Activated CD4-positive, alpha-beta memory T cell treated with anti-CD3 and anti-CD28 coated beads for 36 hours (primary cell): ENCODE measurements around the gene CFAP57. TPM values are rescaled to one million over a fixed set of nuclear protein-coding genes. Genes with fewer than 3 reads are reported as not detected.

Experiments
- CTCF ChIA-PET: fragments of 350-600 bp; sonication (Branson Sonifier 250); formaldehyde crosslinking; loops from one replicate; lab custom pipeline; 2021; ENCODE audit warnings: antibody characterized with exemption, inconsistent platforms; lab: Charles Lee
- POLR2A ChIA-PET: fragments of 350-600 bp; sonication (Branson Sonifier 250); formaldehyde crosslinking; loops from one replicate; lab custom pipeline; 2021; ENCODE audit warnings: antibody characterized with exemption; lab: Charles Lee
- DNase-seq: peaks from one replicate; pipeline ENCODE4 v3.0.0-alpha.2; 2020
- H3K27ac Mint-ChIP-seq: one replicate; pipeline ENCODE4 v1.8.0; 2021; ENCODE audit warnings: mixed read lengths
- H3K27me3 Mint-ChIP-seq: one replicate; pipeline ENCODE4 v1.8.0; 2021; ENCODE audit warnings: mixed read lengths
- H3K36me3 Mint-ChIP-seq: one replicate; pipeline ENCODE4 v1.8.0; 2021; ENCODE audit warnings: mixed read lengths
- H3K4me1 Mint-ChIP-seq: one replicate; pipeline ENCODE4 v1.8.0; 2021; ENCODE audit warnings: low read depth, mixed read lengths
- H3K4me3 Mint-ChIP-seq: one replicate; pipeline ENCODE4 v1.8.0; 2021; ENCODE audit warnings: mild to moderate bottlenecking, mixed read lengths
- H3K9me3 Mint-ChIP-seq: one replicate; pipeline ENCODE4 v1.8.0; 2021; ENCODE audit warnings: mixed read lengths
- intact Hi-C: fragments of 100-400 bp; cut with micrococcal nuclease; formaldehyde crosslinking; loops from one replicate; pipeline ENCODE4 v1.15.1; 2023
- total RNA-seq, 2 experiments: library from RNA; stranded (reverse); gene quantifications; one replicate each; pipeline ENCODE4 v1.2.3, GENCODE V29; 2021

The CFAP57 gene
- total RNA-seq, 2 experiments from 2014 or later, result 0.43 TPM; not detected in 1

GRCh38 chr1:43247256-43247921 lies 75.3 kb downstream of the CFAP57 start:
- CTCF ChIA-PET, result no interaction called here
- H3K36me3 Mint-ChIP-seq, result no peaks in the 10 kb centered on the region
- no peak for DNase-seq
- intact Hi-C loops, result no loop called here
- H3K9me3 Mint-ChIP-seq, result peaks cover 4% of the 10 kb centered on the region
- POLR2A ChIA-PET, result no interaction called here
- H3K4me1 Mint-ChIP-seq, result no peaks in the 10 kb centered on the region
- no peak overlapping the region for H3K4me3 Mint-ChIP-seq
- no peak overlapping the region for H3K27ac Mint-ChIP-seq
- peaks cover 8% of the 10 kb centered on the region for H3K27me3 Mint-ChIP-seq

GRCh38 chr1:43250351-43250761 lies 78.2 kb downstream of the CFAP57 start:
- intact Hi-C loops, result no loop called here
- DNase-seq, result no peak
- Mint-ChIP-seq H3K27ac (no peak overlapping the region), H3K36me3 (no peaks in the 10 kb centered on the region), H3K9me3 (peaks cover 4% of the 10 kb centered on the region), H3K4me3 (no peak overlapping the region), H3K4me1 (no peaks in the 10 kb centered on the region), H3K27me3 (peaks cover 8% of the 10 kb centered on the region)
- ChIA-PET POLR2A (no interaction called here), CTCF (interaction anchor here (0.7 kb wide), 1 partner anchor 164 kb away, joined by 3 read pairs; no protein-coding TSS in a partner anchor)

- POLR2A ChIA-PET, result no interaction called here
- CTCF ChIA-PET, result no interaction called here
- no peak overlapping the region for H3K27ac Mint-ChIP-seq
- intact Hi-C loops, result no loop called here
- no peaks in the 10 kb centered on the region for H3K36me3 Mint-ChIP-seq
- H3K9me3 Mint-ChIP-seq, result peaks cover 4% of the 10 kb centered on the region
- DNase-seq, result no peak
- peaks cover 9% of the 10 kb centered on the region for H3K27me3 Mint-ChIP-seq
- H3K4me3 Mint-ChIP-seq, result no peak overlapping the region
- H3K4me1 Mint-ChIP-seq, result no peaks in the 10 kb centered on the region
Measured at GRCh38 chr1:43251024-43251423, 78.9 kb downstream of the CFAP57 start.

GRCh38 chr1:43252225-43252624 lies 80.1 kb downstream of the CFAP57 start:
- DNase-seq, result no peak
- no peak overlapping the region for H3K27ac Mint-ChIP-seq
- peaks cover under 1% of the 10 kb centered on the region for H3K9me3 Mint-ChIP-seq
- H3K4me3 Mint-ChIP-seq, result no peak overlapping the region
- ChIA-PET CTCF (no interaction called here), POLR2A (no interaction called here)
- intact Hi-C loops, result no loop called here
- H3K27me3 Mint-ChIP-seq, result peaks cover 12% of the 10 kb centered on the region
- H3K4me1 Mint-ChIP-seq, result no peaks in the 10 kb centered on the region
- no peaks in the 10 kb centered on the region for H3K36me3 Mint-ChIP-seq

- intact Hi-C loops, result no loop called here
- ChIA-PET POLR2A (no interaction called here), CTCF (no interaction called here)
- H3K27ac Mint-ChIP-seq, result no peak overlapping the region
- H3K4me1 Mint-ChIP-seq, result no peaks in the 10 kb centered on the region
- H3K36me3 Mint-ChIP-seq, result no peaks in the 10 kb centered on the region
- H3K27me3 Mint-ChIP-seq, result peaks cover 10% of the 10 kb centered on the region
- H3K4me3 Mint-ChIP-seq, result no peak overlapping the region
- no peaks in the 10 kb centered on the region for H3K9me3 Mint-ChIP-seq
- DNase-seq, result no peak
Measured at GRCh38 chr1:43253173-43253572, 81.0 kb downstream of the CFAP57 start.

- DNase-seq, result no peak
- no peaks in the 10 kb centered on the region for H3K9me3 Mint-ChIP-seq
- POLR2A ChIA-PET, result no interaction called here
- CTCF ChIA-PET, result no interaction called here
- H3K27ac Mint-ChIP-seq, result no peak overlapping the region
- intact Hi-C loops, result no loop called here
- H3K4me3 Mint-ChIP-seq, result no peak overlapping the region
- no peaks in the 10 kb centered on the region for H3K36me3 Mint-ChIP-seq
- H3K4me1 Mint-ChIP-seq, result no peaks in the 10 kb centered on the region
- H3K27me3 Mint-ChIP-seq, result peaks cover 10% of the 10 kb centered on the region
Measured at GRCh38 chr1:43253876-43254275, 81.7 kb downstream of the CFAP57 start.

GRCh38 chr1:43255438-43256210 lies 83.5 kb downstream of the CFAP57 start:
- no peak overlapping the region for H3K4me3 Mint-ChIP-seq
- ChIA-PET POLR2A (no interaction called here), CTCF (no interaction called here)
- H3K4me1 Mint-ChIP-seq, result no peaks in the 10 kb centered on the region
- H3K9me3 Mint-ChIP-seq, result no peaks in the 10 kb centered on the region
- intact Hi-C loops, result no loop called here
- H3K36me3 Mint-ChIP-seq, result no peaks in the 10 kb centered on the region
- no peak for DNase-seq
- peaks cover 3% of the 10 kb centered on the region for H3K27me3 Mint-ChIP-seq
- H3K27ac Mint-ChIP-seq, result no peak overlapping the region

GRCh38 chr1:43256675-43257570 lies 84.8 kb downstream of the CFAP57 start:
- no peak for DNase-seq
- H3K4me3 Mint-ChIP-seq, result no peak overlapping the region
- no peak overlapping the region for H3K27ac Mint-ChIP-seq
- CTCF ChIA-PET, result no interaction called here
- peaks cover 3% of the 10 kb centered on the region for H3K27me3 Mint-ChIP-seq
- H3K4me1 Mint-ChIP-seq, result no peaks in the 10 kb centered on the region
- H3K36me3 Mint-ChIP-seq, result no peaks in the 10 kb centered on the region
- H3K9me3 Mint-ChIP-seq, result no peaks in the 10 kb centered on the region
- POLR2A ChIA-PET, result no interaction called here
- intact Hi-C loops, result no loop called here

GRCh38 chr1:43258370-43258769 lies 86.2 kb downstream of the CFAP57 start:
- H3K9me3 Mint-ChIP-seq, result peaks cover 4% of the 10 kb centered on the region
- POLR2A ChIA-PET, result no interaction called here
- CTCF ChIA-PET, result no interaction called here
- no peaks in the 10 kb centered on the region for H3K36me3 Mint-ChIP-seq
- peaks cover 3% of the 10 kb centered on the region for H3K27me3 Mint-ChIP-seq
- H3K4me1 Mint-ChIP-seq, result no peaks in the 10 kb centered on the region
- no peak for DNase-seq
- H3K27ac Mint-ChIP-seq, result no peak overlapping the region
- no peak overlapping the region for H3K4me3 Mint-ChIP-seq
- intact Hi-C loops, result no loop called here

GRCh38 chr1:43265431-43265830 lies 93.3 kb downstream of the CFAP57 start:
- Mint-ChIP-seq H3K27ac (no peak overlapping the region), H3K4me3 (no peak overlapping the region), H3K27me3 (peaks cover 2% of the 10 kb centered on the region), H3K4me1 (peaks cover under 1% of the 10 kb centered on the region), H3K9me3 (peaks cover 7% of the 10 kb centered on the region), H3K36me3 (no peaks in the 10 kb centered on the region)
- ChIA-PET CTCF (interaction anchor here (0.6 kb wide), 1 partner anchor 37 kb away, joined by 3 read pairs; no protein-coding TSS in a partner anchor), POLR2A (no interaction called here)
- intact Hi-C loops, result no loop called here
- DNase-seq, result no peak

- POLR2A ChIA-PET, result no interaction called here
- H3K4me1 Mint-ChIP-seq, result peaks cover 8% of the 10 kb centered on the region
- DNase-seq, result no peak
- peaks cover 5% of the 10 kb centered on the region for H3K27me3 Mint-ChIP-seq
- H3K4me3 Mint-ChIP-seq, result no peak overlapping the region
- no peaks in the 10 kb centered on the region for H3K36me3 Mint-ChIP-seq
- CTCF ChIA-PET, result no interaction called here
- intact Hi-C loops, result no loop called here
- peaks cover 7% of the 10 kb centered on the region for H3K9me3 Mint-ChIP-seq
- H3K27ac Mint-ChIP-seq, result no peak overlapping the region
Measured at GRCh38 chr1:43266881-43267280, 94.8 kb downstream of the CFAP57 start.

- H3K36me3 Mint-ChIP-seq, result no peaks in the 10 kb centered on the region
- no peak overlapping the region for H3K27ac Mint-ChIP-seq
- ChIA-PET CTCF (no interaction called here), POLR2A (no interaction called here)
- DNase-seq, result no peak
- H3K4me1 Mint-ChIP-seq, result peaks cover 8% of the 10 kb centered on the region
- peaks cover 7% of the 10 kb centered on the region for H3K9me3 Mint-ChIP-seq
- intact Hi-C loops, result no loop called here
- no peak overlapping the region for H3K4me3 Mint-ChIP-seq
- H3K27me3 Mint-ChIP-seq, result peaks cover 5% of the 10 kb centered on the region
Measured at GRCh38 chr1:43267291-43267805, 95.2 kb downstream of the CFAP57 start.
